NCI-H524 (cell line): ENCODE measurements around the gene C4B.
"Not testable (repeated sequence)": the region's sequence is repeated elsewhere in the genome, so short reads cannot be mapped to it uniquely, and the experiment has no call there.

Experiments
- DNase-seq, 2 experiments: peaks; one replicate each; lab custom pipeline; 2025; lab: John Stamatoyannopoulos, UW

C4B gene

GRCh38 chr6:31980998-31981397 is 33.6 kb upstream of the C4B start:
- DNase-seq = not testable (repeated sequence)

GRCh38 chr6:31981744-31982143 is 32.9 kb upstream of the C4B start, which contains the start of gene C4A:
C4A (plus strand) TSS chr6:31982057; CDS start chr6:31982108, 51 bp downstream.
- DNase-seq = not testable (repeated sequence)

- DNase-seq = not testable (repeated sequence)
These were observed 25.2 kb upstream of the C4B start for GRCh38 chr6:31989363-31989762.

GRCh38 chr6:31994421-31994820 is 20.2 kb upstream of the C4B start:
- not testable (repeated sequence) for DNase-seq

- not testable (repeated sequence) for DNase-seq
These were observed 18.2 kb upstream of the C4B start for GRCh38 chr6:31996385-31996784.

GRCh38 chr6:32002546-32003268 is 11.9 kb upstream of the C4B start:
- DNase-seq = not testable (repeated sequence)

- DNase-seq = not testable (repeated sequence)
These were observed 11.3 kb upstream of the C4B start for GRCh38 chr6:32003301-32003700.

GRCh38 chr6:32004393-32004792 is 10.2 kb upstream of the C4B start:
- DNase-seq = not testable (repeated sequence)

GRCh38 chr6:32004864-32005537 is 9.6 kb upstream of the C4B start:
- not testable (repeated sequence) for DNase-seq

- DNase-seq = not testable (repeated sequence)
These were observed 9.1 kb upstream of the C4B start for GRCh38 chr6:32005538-32005880.

- not testable (repeated sequence) for DNase-seq
These were observed 8.5 kb upstream of the C4B start for GRCh38 chr6:32005991-32006529.

GRCh38 chr6:32007086-32007485 is 7.5 kb upstream of the C4B start:
- DNase-seq = not testable (repeated sequence)

- DNase-seq = not testable (repeated sequence)
These were observed 6.6 kb upstream of the C4B start for GRCh38 chr6:32008037-32008436.

GRCh38 chr6:32008616-32009015 is 6.0 kb upstream of the C4B start:
- peak; percentile 77 to 85 for DNase-seq

- not testable (repeated sequence) for DNase-seq
These were observed 5.1 kb upstream of the C4B start for GRCh38 chr6:32009537-32009936.

GRCh38 chr6:32010856-32011530 is 3.6 kb upstream of the C4B start:
- not testable (repeated sequence) for DNase-seq

- DNase-seq = not testable (repeated sequence)
These were observed 1.5 kb upstream of the C4B start for GRCh38 chr6:32012941-32013617.

GRCh38 chr6:32013738-32014137 is 857 bp upstream of the C4B start:
- DNase-seq = not testable (repeated sequence)

- not testable (repeated sequence) for DNase-seq
These were observed 7.5 kb downstream of the C4B start for GRCh38 chr6:32022100-32022499.

GRCh38 chr6:32028631-32029030 is 14.0 kb downstream of the C4B start:
- DNase-seq = not testable (repeated sequence)

GRCh38 chr6:32029553-32029952 is 15.0 kb downstream of the C4B start:
- not testable (repeated sequence) for DNase-seq
